ENCODE results near the gene IFI6. TPM values are rescaled to one million over a fixed set of nuclear protein-coding genes. Genes with fewer than 3 reads are reported as not detected.
"Not testable (repeated sequence)": the region's sequence is repeated elsewhere in the genome, so short reads cannot be mapped to it uniquely, and the experiment has no call there.

IFI6 gene
- total RNA-seq, 1 experiment from 2014 or later = 4.3 TPM

DNA sequence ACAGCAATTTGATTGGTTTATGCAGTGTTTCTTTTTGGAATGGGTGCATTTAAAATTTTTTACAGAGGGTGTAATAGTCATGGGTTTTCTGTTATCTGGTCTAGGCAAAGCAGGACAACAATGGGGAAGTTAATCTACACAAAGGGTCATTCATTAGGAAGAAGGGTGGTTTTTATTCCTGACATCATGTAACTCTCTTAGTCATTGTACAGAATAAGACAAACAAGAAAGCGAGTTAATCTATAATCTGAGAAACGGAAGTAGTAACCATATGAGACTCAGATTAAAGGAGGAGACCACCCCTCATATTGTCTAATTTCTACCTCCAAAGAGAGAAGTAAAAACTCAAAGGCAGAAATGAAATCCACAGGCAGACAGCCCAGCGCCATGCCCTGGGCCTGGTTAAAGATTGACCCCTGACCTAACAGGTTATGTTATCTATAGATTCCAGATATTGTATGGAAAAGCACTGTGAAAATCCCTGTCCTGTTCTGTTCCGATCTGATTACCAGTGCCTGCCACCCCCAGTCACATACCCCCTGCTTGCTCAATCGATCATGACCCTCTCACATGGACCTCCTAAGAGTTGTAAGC, 10.5 kb upstream of the IFI6 start:
- Histone ChIP-seq H3K27me3 (ENCODE audit: insufficient read depth, low read length) (no peaks in the 10 kb centered on the region), H3K4me1 (ENCODE audit: insufficient read depth, low read length) (no peaks in the 10 kb centered on the region), H3K9ac (ENCODE audit: extremely low read depth, insufficient read length, low read length) (no peak overlapping the region), H2BK120ac (ENCODE audit: low read depth, low read length, poor library complexity, severe bottlenecking) (no peak overlapping the region), H2BK20ac (ENCODE audit: low read depth, low read length, poor library complexity, severe bottlenecking) (no peak overlapping the region), H2BK12ac (ENCODE audit: insufficient read length, low read depth, low read length) (no peak overlapping the region), H2AK5ac (ENCODE audit: insufficient read length, low read length) (no peak overlapping the region), H3K18ac (ENCODE audit: insufficient read length, low read depth, low read length) (no peak overlapping the region), H3K23ac (ENCODE audit: insufficient read length, low read depth, low read length) (no peak overlapping the region), H4K5ac (ENCODE audit: insufficient read length, low read depth, low read length) (no peak overlapping the region), H2BK15ac (ENCODE audit: low read depth, low read length) (no peak overlapping the region), H3K79me1 (ENCODE audit: insufficient read depth, low read depth, low read length, poor library complexity, severe bottlenecking) (no peaks in the 10 kb centered on the region), H3K4me2 (ENCODE audit: insufficient read depth, insufficient read length, low read length) (no peak overlapping the region), H3K27ac (ENCODE audit: insufficient read length, low read depth, low read length) (no peak overlapping the region), H4K8ac (replicated peaks; ENCODE audit: insufficient read length, low read depth, low read length) (no peak overlapping the region), H3K79me2 (ENCODE audit: insufficient read depth, low read length) (no peaks in the 10 kb centered on the region), H3K56ac (ENCODE audit: insufficient read length, low read depth, low read length) (no peak overlapping the region), H4K91ac (ENCODE audit: insufficient read length, low read depth, low read length) (no peak overlapping the region), H3T11ph (ENCODE audit: low read length) (no peak overlapping the region), H3K14ac (ENCODE audit: insufficient read depth, low read length) (no peak overlapping the region), H2AFZ (ENCODE audit: low read length) (no peak overlapping the region), H2BK5ac (ENCODE audit: insufficient read length, low read length) (no peak overlapping the region), H3K23me2 (ENCODE audit: insufficient read length, low read depth, low read length, poor library complexity, severe bottlenecking) (no peaks in the 10 kb centered on the region), H3K9me3 (ENCODE audit: control insufficient read depth, low read depth, low read length) (no peaks in the 10 kb centered on the region), H3K4ac (ENCODE audit: low read depth, low read length) (no peak overlapping the region), H4K20me1 (ENCODE audit: control insufficient read depth, insufficient read depth, insufficient read length) (no peaks in the 10 kb centered on the region)
- DNase-seq = no peak
- peaks cover 8 to 18% (median 17%) of the 10 kb centered on the region in 3 experiments for H3K36me3 Mint-ChIP-seq (ENCODE audit: insufficient read depth in 1 of 3, low read depth in 3 of 3)
- no peak overlapping the region for H3K27ac Mint-ChIP-seq
- peaks cover 41 to 51% of the 10 kb centered on the region in 2 experiments for H3K9me3 Mint-ChIP-seq
- WGBS (ENCODE audit: extremely low coverage, insufficient read length, low lambda C conversion rate) = no CpG with 5 or more reads among the region's 5 CpGs
- peaks cover 9% of the 10 kb centered on the region for H3K27me3 Mint-ChIP-seq (ENCODE audit: low read depth)
- peaks cover 14 to 17% of the 10 kb centered on the region in 2 experiments for H3K4me1 Mint-ChIP-seq
- H3K4me3 Mint-ChIP-seq = no peak overlapping the region
- TF ChIP-seq, protein P1, sequence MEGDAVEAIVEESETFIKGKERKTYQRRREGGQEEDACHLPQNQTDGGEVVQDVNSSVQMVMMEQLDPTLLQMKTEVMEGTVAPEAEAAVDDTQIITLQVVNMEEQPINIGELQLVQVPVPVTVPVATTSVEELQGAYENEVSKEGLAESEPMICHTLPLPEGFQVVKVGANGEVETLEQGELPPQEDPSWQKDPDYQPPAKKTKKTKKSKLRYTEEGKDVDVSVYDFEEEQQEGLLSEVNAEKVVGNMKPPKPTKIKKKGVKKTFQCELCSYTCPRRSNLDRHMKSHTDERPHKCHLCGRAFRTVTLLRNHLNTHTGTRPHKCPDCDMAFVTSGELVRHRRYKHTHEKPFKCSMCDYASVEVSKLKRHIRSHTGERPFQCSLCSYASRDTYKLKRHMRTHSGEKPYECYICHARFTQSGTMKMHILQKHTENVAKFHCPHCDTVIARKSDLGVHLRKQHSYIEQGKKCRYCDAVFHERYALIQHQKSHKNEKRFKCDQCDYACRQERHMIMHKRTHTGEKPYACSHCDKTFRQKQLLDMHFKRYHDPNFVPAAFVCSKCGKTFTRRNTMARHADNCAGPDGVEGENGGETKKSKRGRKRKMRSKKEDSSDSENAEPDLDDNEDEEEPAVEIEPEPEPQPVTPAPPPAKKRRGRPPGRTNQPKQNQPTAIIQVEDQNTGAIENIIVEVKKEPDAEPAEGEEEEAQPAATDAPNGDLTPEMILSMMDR (conservative IDR thresholded peaks at IDR 0.05) = no peak

DNA sequence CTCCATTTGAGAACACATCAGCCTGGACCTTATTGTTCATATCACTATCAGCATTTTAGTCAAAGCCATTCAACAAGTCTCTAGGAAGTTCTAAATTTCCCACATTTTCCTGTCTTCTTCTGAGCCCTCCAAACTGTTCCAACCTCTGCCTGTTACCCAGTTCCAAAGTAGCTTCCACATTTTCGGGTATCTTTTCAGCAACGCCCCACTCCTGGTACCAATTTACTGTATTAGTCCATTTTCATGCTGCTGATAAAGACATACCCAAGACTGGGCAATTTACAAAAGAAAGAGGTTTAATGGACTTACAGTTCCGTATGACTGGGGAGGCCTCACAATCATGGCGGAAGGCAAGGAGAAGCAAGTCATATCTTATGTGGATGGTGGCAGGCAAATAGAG, 9.6 kb upstream of the IFI6 start:
- Mint-ChIP-seq H3K36me3 (ENCODE audit: insufficient read depth in 1 of 3, low read depth in 3 of 3) (peaks cover 8 to 18% (median 17%) of the 10 kb centered on the region in 3 experiments), H3K9me3 (peaks cover 41 to 51% of the 10 kb centered on the region in 2 experiments), H3K4me1 (peaks cover 8 to 10% of the 10 kb centered on the region in 2 experiments)
- not testable (repeated sequence) for H2BK15ac ChIP-seq (ENCODE audit: low read depth, low read length); H2AFZ ChIP-seq (ENCODE audit: low read length); H3K14ac ChIP-seq (ENCODE audit: insufficient read depth, low read length); H3K4me3 Mint-ChIP-seq; H3K9me3 ChIP-seq (ENCODE audit: control insufficient read depth, low read depth, low read length); H3K4me1 ChIP-seq (ENCODE audit: insufficient read depth, low read length); H3K79me2 ChIP-seq (ENCODE audit: insufficient read depth, low read length); H3K56ac ChIP-seq (ENCODE audit: insufficient read length, low read depth, low read length); H2AK5ac ChIP-seq (ENCODE audit: insufficient read length, low read length); H2BK12ac ChIP-seq (ENCODE audit: insufficient read length, low read depth, low read length); DNase-seq; H4K5ac ChIP-seq (ENCODE audit: insufficient read length, low read depth, low read length); H2BK5ac ChIP-seq (ENCODE audit: insufficient read length, low read length); H4K20me1 ChIP-seq (ENCODE audit: control insufficient read depth, insufficient read depth, insufficient read length); H3K18ac ChIP-seq (ENCODE audit: insufficient read length, low read depth, low read length); H4K91ac ChIP-seq (ENCODE audit: insufficient read length, low read depth, low read length); H3K4ac ChIP-seq (ENCODE audit: low read depth, low read length); H3K4me2 ChIP-seq (ENCODE audit: insufficient read depth, insufficient read length, low read length); H4K8ac ChIP-seq (replicated peaks; ENCODE audit: insufficient read length, low read depth, low read length); H3K27ac Mint-ChIP-seq; H3K23me2 ChIP-seq (ENCODE audit: insufficient read length, low read depth, low read length, poor library complexity, severe bottlenecking); H2BK20ac ChIP-seq (ENCODE audit: low read depth, low read length, poor library complexity, severe bottlenecking); H3K27me3 ChIP-seq (ENCODE audit: insufficient read depth, low read length); H2BK120ac ChIP-seq (ENCODE audit: low read depth, low read length, poor library complexity, severe bottlenecking); H3K27ac ChIP-seq (ENCODE audit: insufficient read length, low read depth, low read length); H3K23ac ChIP-seq (ENCODE audit: insufficient read length, low read depth, low read length); H3K27me3 Mint-ChIP-seq (ENCODE audit: low read depth); H3T11ph ChIP-seq (ENCODE audit: low read length); H3K79me1 ChIP-seq (ENCODE audit: insufficient read depth, low read depth, low read length, poor library complexity, severe bottlenecking); H3K9ac ChIP-seq (ENCODE audit: extremely low read depth, insufficient read length, low read length)
- WGBS (ENCODE audit: extremely low coverage, insufficient read length, low lambda C conversion rate) = no CpG with 5 or more reads among the region's 4 CpGs

Measured in H9 (cell line).